Tibial artery (tissue), 4 donors: ENCODE results near the gene PAFAH2.

Experiments used
- DNase-seq, 2 donors: peaks; one replicate each; pipeline ENCODE4 v3.0.0-alpha.2; 2019
- H3K27ac ChIP-seq, 2 donors: fragments of 200-600 bp; sonication (generic) in 1 of 2; 1 replicate in 1 of 2; 2 replicates in 1 of 2; pipeline ENCODE4 v1.5.1; 2018 to 2019; ENCODE audit warnings: mild to moderate bottlenecking in 1 of 2
- H3K27me3 ChIP-seq, 2 donors: fragments of 200-600 bp; sonication (generic) in 1 of 2; one replicate each; pipeline versions ENCODE4 v1.5.1 to v1.6.0; 2016 to 2019
- H3K36me3 ChIP-seq, 3 donors: fragments of 200-600 bp; sonication (generic) in 2 of 3; one replicate each; pipeline ENCODE4 v1.5.1; 2016 to 2019; ENCODE audit warnings: mild to moderate bottlenecking in 2 of 3
- H3K4me1 ChIP-seq, 4 donors: fragments of 200-600 bp; sonication (generic) in 2 of 4; 1 replicate in 3 of 4; 2 replicates in 1 of 4; pipeline ENCODE4 v1.5.1; 2016 to 2019
- H3K4me3 ChIP-seq, 2 donors: fragments of 200-600 bp; sonication (generic) in 1 of 2; 1 replicate in 1 of 2; 2 replicates in 1 of 2; pipeline ENCODE4 v1.5.1; 2018 to 2019; ENCODE audit warnings: mild to moderate bottlenecking in 2 of 2
- H3K9me3 ChIP-seq, 3 donors: fragments of 200-600 bp; sonication (generic) in 1 of 3; one replicate each; pipeline ENCODE4 v1.5.1; 2016 to 2019
- CTCF ChIP-seq, 2 experiments: fragments of 200-600 bp in 1 of 2; fragments of 450-650 bp in 1 of 2; IDR thresholded peaks; one replicate each; pipeline ENCODE4 v1.5.1; 2017 to 2019; ENCODE audit warnings: antibody characterized with exemption in 2 of 2, mild to moderate bottlenecking in 1 of 2, moderate library complexity in 1 of 2
- intact Hi-C: fragments of 100-400 bp; cut with DNase I; formaldehyde crosslinking; loops from one replicate; pipeline ENCODE4 v1.15.0; 2023; ENCODE audit warnings: low total_unique reads

Gene PAFAH2

GRCh38 chr1:25997828-25998761 is at the start of gene PAFAH2:
Gene PAFAH2 (minus strand): TSS chr1:25998063. CDS start chr1:25990816, 7,247 bp downstream.
- Histone ChIP-seq H3K27me3 (no peaks in the 10 kb centered on the region), H3K36me3 (no peaks in the 10 kb centered on the region), H3K9me3 (no peaks in the 10 kb centered on the region), H3K4me3 (peak within 1 kb of the TSS; percentile 63 to 71), H3K4me1 (peaks cover 0 to 20% (median 11%) of the 10 kb centered on the region in 4 donors), H3K27ac (peak within 1 kb of the TSS; percentile 79 to 81)
- TF ChIP-seq CTCF (IDR thresholded peaks at IDR 0.05), result peak; percentile 92 to 100
- intact Hi-C loops, result loop anchor here (5.0 to 10.0 kb wide), 2 partner anchors 176 to 383 kb away; partner anchors contain the start of gene MAN1C1
- DNase-seq, result peak; percentile 97 to 98

- intact Hi-C loops, result no loop called here
- no peak for DNase-seq
- peaks cover 0 to 18% (median 12%) of the 10 kb centered on the region in 4 donors for H3K4me1 ChIP-seq
- H3K27ac ChIP-seq, result no peak overlapping the region
- no peaks in the 10 kb centered on the region for H3K9me3 ChIP-seq
- peaks cover 3 to 63% of the 10 kb centered on the region in 2 donors for H3K27me3 ChIP-seq
- no peaks in the 10 kb centered on the region for H3K36me3 ChIP-seq
- H3K4me3 ChIP-seq, result no peak overlapping the region
- TF ChIP-seq CTCF (IDR thresholded peaks at IDR 0.05), result no peak
Observed at GRCh38 chr1:26047278-26047874, 49.5 kb upstream of the PAFAH2 start.

- Histone ChIP-seq H3K9me3 (no peaks in the 10 kb centered on the region), H3K4me1 (peaks cover 0 to 18% (median 12%) of the 10 kb centered on the region in 4 donors), H3K27ac (no peak overlapping the region), H3K36me3 (no peaks in the 10 kb centered on the region), H3K4me3 (no peak overlapping the region), H3K27me3 (peaks cover 3 to 64% of the 10 kb centered on the region in 2 donors)
- TF ChIP-seq CTCF (IDR thresholded peaks at IDR 0.05), result no peak
- no peak for DNase-seq
- intact Hi-C loops, result no loop called here
Observed at GRCh38 chr1:26046246-26047095, 48.6 kb upstream of the PAFAH2 start.

GRCh38 chr1:26045722-26046245 is 47.9 kb upstream of the PAFAH2 start, which contains the start of gene SLC30A2:
Gene SLC30A2 (minus strand): TSS chr1:26046118. CDS start chr1:26045896, 222 bp downstream.
- Histone ChIP-seq H3K4me3 (no peak within 1 kb of the TSS), H3K27me3 (peaks cover 3 to 71% of the 10 kb centered on the region in 2 donors), H3K4me1 (peaks cover 0 to 18% (median 12%) of the 10 kb centered on the region in 4 donors), H3K36me3 (no peaks in the 10 kb centered on the region), H3K9me3 (no peaks in the 10 kb centered on the region), H3K27ac (no peak within 1 kb of the TSS)
- no peak for TF ChIP-seq CTCF (IDR thresholded peaks at IDR 0.05)
- no peak for DNase-seq
- intact Hi-C loops, result no loop called here
